DOHH2 (cell line): ENCODE measurements around the gene NYNRIN.

Experiments used
- CTCF ChIP-seq: fragments of 200-600 bp; sonication (generic); IDR thresholded peaks from one replicate; pipeline ENCODE4 v1.5.1; 2014; ENCODE audit warnings: antibody characterized with exemption, mild to moderate bottlenecking, low read depth, low read length; ENCODE audit not compliant: poor library complexity, severe bottlenecking
- EZH2phosphoT487 ChIP-seq: fragments of 200-600 bp; sonication (generic); IDR thresholded peaks from 2 replicates; pipeline ENCODE4 v1.6.1; 2017; ENCODE audit warnings: borderline replicate concordance, mild to moderate bottlenecking, antibody characterized with exemption, low read length, moderate library complexity, mixed read lengths

- TF ChIP-seq CTCF, result no peak
- no peak for TF ChIP-seq EZH2phosphoT487
These were observed 36.5 kb downstream of the NYNRIN start for GRCh38 chr14:24435192-24435810.
